Upper lobe of left lung (tissue), 4 donors: ENCODE data around the gene FLRT3.

ENCODE experiments used
- CTCF ChIP-seq, 6 experiments: fragments of 450-650 bp in 4 of 6; fragments of 200-600 bp in 2 of 6; sonication (generic) in 2 of 6; IDR thresholded peaks; one replicate each; pipeline ENCODE4 v1.5.1; 2016 to 2019; ENCODE audit warnings: antibody characterized with exemption in 6 of 6
- EP300 ChIP-seq, 4 donors: sonication (generic); formaldehyde crosslinking; IDR thresholded peaks; one replicate each; pipeline ENCODE4 v1.5.1; 2017; ENCODE audit warnings: antibody characterized with exemption in 4 of 4, control low read depth in 2 of 4
- POLR2A ChIP-seq, 4 donors: fragments of 450-650 bp; IDR thresholded peaks; one replicate each; pipeline ENCODE4 v1.5.1; 2016 to 2017; ENCODE audit warnings: antibody characterized with exemption in 4 of 4, mild to moderate bottlenecking in 2 of 4
- POLR2AphosphoS5 ChIP-seq, 2 donors: sonication (generic); formaldehyde crosslinking; IDR thresholded peaks; one replicate each; pipeline ENCODE4 v1.5.1; 2017; ENCODE audit warnings: antibody characterized with exemption in 2 of 2

- TF ChIP-seq POLR2AphosphoS5 (IDR thresholded peaks at IDR 0.05) (no peak), CTCF (IDR thresholded peaks at IDR 0.05) (no peak), POLR2A (IDR thresholded peaks at IDR 0.05) (no peak), EP300 (IDR thresholded peaks at IDR 0.05) (no peak)
Measured at GRCh38 chr20:14385176-14385740, 47.8 kb upstream of the FLRT3 start.
